Measurements from ENCODE around the gene M1AP. TPM values are rescaled to one million over a fixed set of nuclear protein-coding genes. Genes with fewer than 3 reads are reported as not detected.

M1AP gene
- total and polyA plus RNA-seq, 9 of the 15 experiments (the other 6 are each of a cell fraction or from before 2014, with no cell fraction given), result 0.06 to 0.33 (median 0.11) TPM; not detected in 4

GRCh38 chr2:74525717-74526648, 122.1 kb downstream of the M1AP start, which contains the start of gene DQX1 (continued):
- TF ChIP-seq ETS1 (conservative IDR thresholded peaks at IDR 0.05; ENCODE audit: control insufficient read depth, low read depth, low read length) (peak; percentile 65; the same call in 1 of the 2 replicates), EWSR1 (IDR thresholded peaks at IDR 0.05; ENCODE audit: borderline replicate concordance, low read depth, partially characterized antibody) (no peak), ZNF780A (CRISPR knock-in tag; IDR thresholded peaks at IDR 0.05) (no peak), BRF1 (IDR thresholded peaks at IDR 0.05; ENCODE audit: borderline replicate concordance, extremely low read depth, insufficient read length) (no peak), CREB1 (IDR thresholded peaks at IDR 0.05) (peak; percentile 64; the same call in 1 of the 2 replicates), CREB1 (CRISPR knock-in tag; IDR thresholded peaks at IDR 0.05) (0 out of 2 replicates have a peak, but pooled peaks have one; percentile 28), CREB3L1 (IDR thresholded peaks at IDR 0.05; ENCODE audit: borderline replicate concordance, low read depth) (peak; percentile 40; the same call in 1 of the 2 replicates), STAT6 (CRISPR knock-in tag; IDR thresholded peaks at IDR 0.05) (no peak), PHF21A (IDR thresholded peaks at IDR 0.05; ENCODE audit: borderline replicate concordance, low read depth) (no peak), TRIM24 (IDR thresholded peaks at IDR 0.05) (peak; percentile 54 to 81; a peak in 3 of 4 replicates), ZBTB5 (IDR thresholded peaks at IDR 0.05) (no peak), ERF (CRISPR knock-in tag; IDR thresholded peaks at IDR 0.05) (no peak), TAF15 (IDR thresholded peaks at IDR 0.05; ENCODE audit: low read depth, low read length) (no peak), CHD2 (IDR thresholded peaks at IDR 0.05; ENCODE audit: low read depth, low read length) (no peak)
